Measurements from ENCODE around the gene SFXN5. TPM values are rescaled to one million over a fixed set of nuclear protein-coding genes. Genes with fewer than 3 reads are reported as not detected.

SFXN5 gene
- total and polyA plus RNA-seq, 2 of the 8 experiments (the other 6 are each of a cell fraction or from before 2014, with no cell fraction given) = 29.3 to 33.1 TPM

GRCh38 chr2:72915907-72916742, 155.4 kb downstream of the SFXN5 start:
- FAIRE-seq = no peak
- Histone ChIP-seq H3K4me3 (ENCODE audit: extremely low read depth in 1 of 4, insufficient read depth in 2 of 4, low read depth in 3 of 4, low read length in 4 of 4) (peak overlapping the region; percentile 55 to 70 (median 66)), H3K4ac (replicated peaks; ENCODE audit: insufficient read length, low read depth, low read length) (no peak overlapping the region), H3K4me2 (ENCODE audit: insufficient read depth in 1 of 2, low read depth in 2 of 2, low read length in 2 of 2) (peak overlapping the region; percentile 94 to 97), H2BK12ac (ENCODE audit: low read depth, low read length) (peak overlapping the region; percentile 53; the same call in 1 of the 2 replicates), H2AK5ac (ENCODE audit: low read depth, low read length) (no peak overlapping the region; the same call in 1 of the 2 replicates), H3K14ac (ENCODE audit: insufficient read length) (no peak overlapping the region), H2AFZ (ENCODE audit: low read length) (no peak overlapping the region), H3K23ac (ENCODE audit: insufficient read length) (no peak overlapping the region), H3K18ac (ENCODE audit: extremely low read depth, low read length) (peak overlapping the region; percentile 96), H3K4me1 (replicated peaks in 1 of 4; ENCODE audit: control insufficient read depth in 3 of 4, insufficient read depth in 4 of 4, low read length in 3 of 4) (peaks cover 20 to 52% (median 28%) of the 10 kb centered on the region in 4 experiments), H4K91ac (replicated peaks; ENCODE audit: insufficient read length, low read length) (no peak overlapping the region), H3K79me2 (ENCODE audit: control insufficient read depth in 1 of 2, insufficient read depth in 2 of 2, low read length in 2 of 2) (no peaks in the 10 kb centered on the region), H2BK5ac (ENCODE audit: low read depth, low read length) (no peak overlapping the region), H3K9me3 (ENCODE audit: insufficient read depth in 2 of 2, low read depth in 1 of 2, low read length in 1 of 2) (no peaks in the 10 kb centered on the region), H3K9ac (replicated peaks in 1 of 4; ENCODE audit: extremely low read depth in 1 of 4, low read depth in 3 of 4, low read length in 3 of 4) (no peak overlapping the region), H4K8ac (ENCODE audit: extremely low read depth, insufficient read depth, low read length) (no peak overlapping the region), H2BK15ac (ENCODE audit: low read length) (no peak overlapping the region), H4K5ac (ENCODE audit: insufficient read length, low read depth, low read length) (no peak overlapping the region), H2BK20ac (ENCODE audit: low read length) (no peak overlapping the region; the same call in 1 of the 2 replicates), H3K79me1 (ENCODE audit: low read depth, low read length) (no peaks in the 10 kb centered on the region), H3K36me3 (ENCODE audit: control insufficient read depth in 2 of 4, insufficient read depth in 4 of 4, low read length in 3 of 4) (peaks cover 0 to 6% (median 0%) of the 10 kb centered on the region in 4 experiments; a peak in 1 of 8 replicates), H3K27me3 (replicated peaks in 1 of 4; ENCODE audit: control insufficient read depth in 3 of 4, extremely low read depth in 1 of 4, insufficient read depth in 3 of 4, low read length in 3 of 4) (peaks cover 80 to 96% (median 89%) of the 10 kb centered on the region in 4 experiments), H3K27ac (ENCODE audit: low read depth, low read length) (no peak overlapping the region), H4K20me1 (replicated peaks in 1 of 2; ENCODE audit: control insufficient read depth in 1 of 2, insufficient read depth in 2 of 2, low read length in 2 of 2) (peaks cover 9 to 12% of the 10 kb centered on the region in 2 experiments), H2BK120ac (replicated peaks; ENCODE audit: low read depth, low read length) (no peak overlapping the region), H3K56ac (replicated peaks; ENCODE audit: insufficient read length, low read depth, low read length) (peak overlapping the region; percentile 17), H3K23me2 (ENCODE audit: low read depth, low read length) (peaks cover 24% of the 10 kb centered on the region; the same call in 1 of the 2 replicates)
- CTCF ChIA-PET (ENCODE audit: partially characterized antibody) = interaction anchor here (0.6 to 24.3 kb wide), 19 partner anchors 8 to 261 kb away, joined by 3 to 497 read pairs (median 6); partner anchors contain the start of gene SPR
- 0% methylated on average over 79 of the region's 86 CpGs; no CpG with 5 or more reads in 1 of the 2 experiments for whole genome bisulfite sequencing, 2 experiments (ENCODE audit: extremely low coverage in 1 of 2, insufficient coverage in 1 of 2, insufficient read length in 1 of 2, insufficient replicate concordance in 2 of 2, low coverage in 1 of 2, low lambda C conversion rate in 2 of 2, missing lambda C conversion rate in 1 of 2)
- DNase-seq (ENCODE audit: low read depth in 1 of 2, low spot score in 2 of 2) = peak in 1 of 2 experiments; percentile 86
- POLR2A ChIA-PET (ENCODE audit: partially characterized antibody) = interaction anchor here (1.2 to 2.8 kb wide), 7 partner anchors 10 to 47 kb away, joined by 3 to 21 read pairs (median 6); partner anchors contain the start of gene SPR
- TF ChIP-seq CBX5 (IDR thresholded peaks at IDR 0.05; ENCODE audit: low read depth, low read length) (no peak), JUND (IDR thresholded peaks at IDR 0.05; ENCODE audit: low read length) (no peak), E2F6 (IDR thresholded peaks at IDR 0.05) (peak; percentile 44), ASH2L (IDR thresholded peaks at IDR 0.05; ENCODE audit: low read length) (no peak), TBP (IDR thresholded peaks at IDR 0.05; ENCODE audit: low read depth, low read length) (no peak), SIRT6 (IDR thresholded peaks at IDR 0.05; ENCODE audit: low read length) (no peak), CBX8 (IDR thresholded peaks at IDR 0.05; ENCODE audit: borderline replicate concordance, low read depth, low read length) (no peak), GABPA (IDR thresholded peaks at IDR 0.05; ENCODE audit: borderline replicate concordance, insufficient read depth, low read length) (peak; percentile 58; the same call in 1 of the 2 replicates), PHF8 (conservative IDR thresholded peaks at IDR 0.05; ENCODE audit: low read depth, low read length) (no peak), SP1 (IDR thresholded peaks at IDR 0.05; ENCODE audit: low read depth, low read length) (peak; percentile 93), SP2 (IDR thresholded peaks at IDR 0.05; ENCODE audit: low read length) (no peak)
